ENCODE measurements around the gene AP1G2. TPM values are rescaled to one million over a fixed set of nuclear protein-coding genes. Genes with fewer than 3 reads are reported as not detected.
A peak's percentile ranks its signal among the peaks of the same experiment; 100 is the strongest.

AP1G2 gene
- total and polyA plus RNA-seq, 2 of the 4 experiments (the other 2 are of a cell fraction) = 2.9 to 19.2 TPM

DNA sequence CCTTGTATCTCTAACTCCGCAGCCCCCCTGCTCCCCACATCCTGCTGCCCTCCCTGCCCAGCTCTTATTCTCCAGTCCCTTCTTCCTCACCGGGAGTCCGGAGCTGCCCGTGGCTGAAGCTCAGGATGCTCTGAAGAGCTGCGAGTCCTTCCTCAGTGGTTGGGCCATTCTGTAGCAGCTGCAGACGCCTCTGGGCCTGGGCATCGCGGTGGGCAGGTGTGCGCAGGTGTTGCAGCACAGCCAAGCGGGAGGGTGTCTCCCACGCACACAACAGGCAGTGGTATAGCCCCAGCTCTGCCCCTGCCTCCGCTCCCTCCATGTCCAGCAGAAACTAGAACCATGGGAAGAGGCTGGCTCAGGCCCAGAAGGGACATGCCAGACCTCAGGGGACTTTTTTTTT is 36.2 kb downstream of the AP1G2 start:
- Histone ChIP-seq H3K9ac (ENCODE audit: low read depth, low read length) (no peak overlapping the region), H3K14ac (replicated peaks; ENCODE audit: low read depth, low read length) (no peak overlapping the region), H3K9me1 (ENCODE audit: insufficient read depth, low read length) (no peaks in the 10 kb centered on the region), H3K4me3 (ENCODE audit: insufficient read depth, low read depth, low read length) (no peak overlapping the region), H3K4me2 (ENCODE audit: low read depth, low read length) (no peak overlapping the region), H2AFZ (replicated peaks; ENCODE audit: low read length, poor library complexity) (no peak overlapping the region), H2BK15ac (ENCODE audit: low read depth, low read length) (no peak overlapping the region), H3K18ac (ENCODE audit: low read depth, low read length) (no peak overlapping the region), H3K36me3 (ENCODE audit: control insufficient read depth, insufficient read depth, low read length) (no peaks in the 10 kb centered on the region), H2AK5ac (ENCODE audit: low read depth, low read length) (no peak overlapping the region), H3K27ac (ENCODE audit: insufficient read depth, low read length) (no peak overlapping the region), H2BK20ac (ENCODE audit: low read depth, low read length) (no peak overlapping the region), H3K4me1 (ENCODE audit: control insufficient read depth, insufficient read depth, low read length) (no peaks in the 10 kb centered on the region), H3K9me3 (ENCODE audit: control insufficient read depth, insufficient read depth, low read length) (no peaks in the 10 kb centered on the region), H4K8ac (ENCODE audit: low read depth in 2 of 2, low read length in 2 of 2) (no peak overlapping the region), H4K5ac (ENCODE audit: low read depth, low read length) (no peak overlapping the region), H2BK120ac (ENCODE audit: low read depth, low read length) (no peak overlapping the region), H2BK5ac (ENCODE audit: low read depth, low read length, poor library complexity, severe bottlenecking) (no peak overlapping the region), H4K20me1 (ENCODE audit: insufficient read depth, low read length) (no peaks in the 10 kb centered on the region), H3K79me1 (ENCODE audit: low read depth in 1 of 2, low read length in 2 of 2) (no peaks in the 10 kb centered on the region), H3K23ac (ENCODE audit: low read depth, low read length) (no peak overlapping the region), H2AK9ac (replicated peaks; ENCODE audit: low read depth, low read length, poor library complexity) (peak overlapping the region; percentile 19), H3K27me3 (ENCODE audit: control insufficient read depth, insufficient read depth, low read length) (no peaks in the 10 kb centered on the region), H3K4ac (ENCODE audit: low read depth, low read length) (no peak overlapping the region), H3K56ac (ENCODE audit: extremely low read depth, insufficient read depth, low read length) (no peak overlapping the region), H4K91ac (ENCODE audit: insufficient read depth, low read depth, low read length) (no peak overlapping the region)
- ATAC-seq (ENCODE audit: low read depth) = no peak
- TF ChIP-seq BHLHE40 (IDR thresholded peaks at IDR 0.05; ENCODE audit: low read depth, low read length) (no peak), MXI1 (IDR thresholded peaks at IDR 0.05; ENCODE audit: borderline replicate concordance, low read depth, low read length) (no peak)
- intact Hi-C loops (cut with micrococcal nuclease) (no loop called here), dilution Hi-C loops (cut with HindIII; ENCODE audit: low sequenced_read_pairs, unreplicated experiment) (no loop called here), in situ Hi-C loops (cut with MboI; ENCODE audit: low sequenced_read_pairs) (no loop called here)
- DNase-seq = no peak
- POLR2A ChIA-PET (ENCODE audit: unreplicated experiment) = no interaction called here
- 87% methylated on average over 3 of the region's 12 CpGs; no CpG with 5 or more reads in 1 of the 2 experiments for WGBS, 2 experiments (ENCODE audit: extremely low coverage in 2 of 2, insufficient read length in 1 of 2)
- CTCF ChIA-PET = no interaction called here
- no TSS peak for BruUV-seq (replicated peaks)

Measured in IMR-90 (cell line).